ENCODE results near the gene CCL4L2. TPM values are rescaled to one million over a fixed set of nuclear protein-coding genes. Genes with fewer than 3 reads are reported as not detected.
"Not testable (repeated sequence)": the region's sequence is repeated elsewhere in the genome, so short reads cannot be mapped to it uniquely, and the experiment has no call there.

CCL4L2 gene
- total RNA-seq, 1 donor, result not detected

GRCh38 chr17:36187943-36188665 is 22.8 kb upstream of the CCL4L2 start:
- H3K4me3 ChIP-seq (ENCODE audit: low read depth, low read length), result not testable (repeated sequence)

GRCh38 chr17:36188891-36189306 is 22.0 kb upstream of the CCL4L2 start:
- DNase-seq (ENCODE audit: low read depth), result no peak
- no peak for TF ChIP-seq CTCF (IDR thresholded peaks at IDR 0.05; ENCODE audit: insufficient read depth, low read length)
- H3K4me3 ChIP-seq (ENCODE audit: low read depth, low read length), result no peak overlapping the region

More at GRCh38 chr17:36187943-36188665, 22.8 kb upstream of the CCL4L2 start:
- DNase-seq (ENCODE audit: low read depth), result not testable (repeated sequence)

GRCh38 chr17:36189993-36190392 is 20.9 kb upstream of the CCL4L2 start:
- DNase-seq (ENCODE audit: low read depth); H3K4me3 ChIP-seq (ENCODE audit: low read depth, low read length): not testable (repeated sequence)

- DNase-seq (ENCODE audit: low read depth), result not testable (repeated sequence)
Measured at GRCh38 chr17:36190549-36191330, 20.1 kb upstream of the CCL4L2 start.

GRCh38 chr17:36193216-36193775 is 17.6 kb upstream of the CCL4L2 start:
- DNase-seq (ENCODE audit: low read depth), result no peak
- no peak overlapping the region for H3K4me3 ChIP-seq (ENCODE audit: low read depth, low read length)
- TF ChIP-seq CTCF (IDR thresholded peaks at IDR 0.05; ENCODE audit: insufficient read depth, low read length), result no peak

More at GRCh38 chr17:36190549-36191330, 20.1 kb upstream of the CCL4L2 start:
- not testable (repeated sequence) for H3K4me3 ChIP-seq (ENCODE audit: low read depth, low read length)

GRCh38 chr17:36194147-36194831 is 16.6 kb upstream of the CCL4L2 start:
- not testable (repeated sequence) for DNase-seq (ENCODE audit: low read depth); H3K4me3 ChIP-seq (ENCODE audit: low read depth, low read length)

- not testable (repeated sequence) for H3K4me3 ChIP-seq (ENCODE audit: low read depth, low read length); DNase-seq (ENCODE audit: low read depth)
Measured at GRCh38 chr17:36194832-36195433, 15.9 kb upstream of the CCL4L2 start.

- DNase-seq (ENCODE audit: low read depth), result no peak
- TF ChIP-seq CTCF (IDR thresholded peaks at IDR 0.05; ENCODE audit: insufficient read depth, low read length), result no peak
Measured at GRCh38 chr17:36195434-36196130, 15.3 kb upstream of the CCL4L2 start.

GRCh38 chr17:36196131-36196486 is 14.8 kb upstream of the CCL4L2 start:
- DNase-seq (ENCODE audit: low read depth), result no peak
- no peak overlapping the region for H3K4me3 ChIP-seq (ENCODE audit: low read depth, low read length)
- TF ChIP-seq CTCF (IDR thresholded peaks at IDR 0.05; ENCODE audit: insufficient read depth, low read length), result no peak

More at GRCh38 chr17:36195434-36196130, 15.3 kb upstream of the CCL4L2 start:
- no peak overlapping the region for H3K4me3 ChIP-seq (ENCODE audit: low read depth, low read length)
